IPS-18c (cell line): Measurements from ENCODE around the gene DGKI.

Experiments used
- H3K4me3 ChIP-seq: 2 replicates; pipeline ENCODE4 v1.7.0; 2013; ENCODE audit warnings: low read depth, mild to moderate bottlenecking, low read length, moderate library complexity; ENCODE audit not compliant: insufficient read depth
- H3K9me3 ChIP-seq: one replicate; pipeline ENCODE4 v1.6.1; 2013; ENCODE audit warnings: mild to moderate bottlenecking, low read length, moderate library complexity; ENCODE audit not compliant: control insufficient read depth, insufficient read depth

DGKI gene

DNA sequence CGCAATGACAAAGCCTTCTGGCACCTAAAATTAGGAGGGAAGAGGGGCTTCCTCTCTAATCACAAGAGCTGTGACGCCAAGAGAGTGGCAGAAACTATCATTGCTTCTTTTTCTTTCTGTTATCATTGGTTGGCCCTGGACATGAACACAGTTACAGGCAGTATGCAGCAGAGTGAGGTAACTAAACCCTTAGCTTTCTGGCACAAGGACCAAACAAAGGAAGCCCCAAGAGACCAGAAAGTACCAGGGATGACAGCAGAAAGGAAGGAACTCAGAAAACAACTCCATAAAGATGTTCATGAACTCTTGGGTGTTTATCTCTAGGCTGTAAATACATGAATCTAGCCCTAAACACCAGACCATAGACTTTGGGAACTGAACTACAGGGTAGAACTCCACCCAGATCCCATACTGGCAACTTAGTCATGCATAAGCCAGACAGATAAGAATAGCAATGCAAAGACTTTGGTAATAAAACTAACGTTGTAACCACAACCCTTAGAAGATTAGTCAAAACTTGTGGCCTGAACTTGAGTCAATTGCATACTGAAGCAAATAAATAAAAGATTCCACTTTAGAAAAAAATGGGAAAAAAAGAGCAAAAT lies 307.6 kb downstream of the DGKI start:
- Histone ChIP-seq H3K4me3 (no peak overlapping the region), H3K9me3 (no peaks in the 10 kb centered on the region)

GRCh38 chr7:137538361-137538762 lies 308.4 kb downstream of the DGKI start:
- Histone ChIP-seq H3K9me3 (no peaks in the 10 kb centered on the region), H3K4me3 (no peak overlapping the region)

- no peak overlapping the region for H3K4me3 ChIP-seq
- H3K9me3 ChIP-seq, result no peaks in the 10 kb centered on the region
These were observed 311.2 kb downstream of the DGKI start for GRCh38 chr7:137535579-137535978.

GRCh38 chr7:137531671-137532070 lies 315.1 kb downstream of the DGKI start:
- Histone ChIP-seq H3K4me3 (no peak overlapping the region), H3K9me3 (no peaks in the 10 kb centered on the region)

DNA sequence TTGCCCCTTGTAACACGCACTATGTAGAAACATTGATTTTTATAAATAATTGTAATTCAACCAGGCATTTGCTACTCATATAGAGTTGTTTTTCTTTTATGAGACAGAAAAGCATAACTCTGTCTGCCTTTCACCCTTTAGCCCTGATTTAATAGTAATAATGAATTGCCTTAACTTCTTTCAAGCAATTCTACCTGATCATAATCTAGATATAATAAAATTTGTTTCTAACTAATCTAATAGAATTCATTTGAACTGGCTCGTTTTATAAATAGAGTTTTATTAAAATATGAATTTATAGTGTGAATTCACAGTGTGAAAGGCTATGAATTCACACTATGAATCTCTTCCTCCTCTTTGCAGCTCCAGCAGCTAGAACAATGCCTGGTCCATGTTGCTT lies 319.1 kb downstream of the DGKI start:
- Histone ChIP-seq H3K4me3 (no peak overlapping the region), H3K9me3 (no peaks in the 10 kb centered on the region)

GRCh38 chr7:137523171-137523570 lies 323.6 kb downstream of the DGKI start:
- Histone ChIP-seq H3K9me3 (no peaks in the 10 kb centered on the region), H3K4me3 (no peak overlapping the region)

GRCh38 chr7:137521451-137521850 lies 325.3 kb downstream of the DGKI start:
- Histone ChIP-seq H3K9me3 (no peaks in the 10 kb centered on the region), H3K4me3 (no peak overlapping the region)

GRCh38 chr7:137519947-137520346 lies 326.8 kb downstream of the DGKI start:
- Histone ChIP-seq H3K4me3 (no peak overlapping the region), H3K9me3 (no peaks in the 10 kb centered on the region)

- H3K9me3 ChIP-seq, result no peaks in the 10 kb centered on the region
- no peak overlapping the region for H3K4me3 ChIP-seq
These were observed 327.5 kb downstream of the DGKI start for GRCh38 chr7:137519181-137519691.

- no peaks in the 10 kb centered on the region for H3K9me3 ChIP-seq
These were observed 333.7 kb downstream of the DGKI start for GRCh38 chr7:137513091-137513490.

DNA sequence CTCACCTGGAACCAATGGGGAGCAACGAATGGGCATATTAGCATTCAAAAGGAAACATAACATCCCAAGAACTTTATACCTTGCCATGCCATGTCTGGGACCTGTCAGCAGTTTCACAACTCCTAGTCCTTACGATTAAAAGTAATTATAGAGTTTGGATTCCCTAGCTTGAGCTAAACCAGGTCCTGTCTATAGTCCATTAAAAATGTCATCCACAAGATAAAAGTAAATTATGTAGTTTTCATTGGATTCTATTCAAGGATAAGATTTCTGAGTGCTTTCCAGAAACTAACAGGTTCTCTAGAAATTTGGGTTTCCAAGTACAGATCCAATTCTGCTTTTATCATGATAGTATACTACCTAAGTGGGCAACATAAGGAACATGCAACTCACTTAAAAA lies 339.7 kb downstream of the DGKI start:
- Histone ChIP-seq H3K4me3 (no peak overlapping the region), H3K9me3 (no peaks in the 10 kb centered on the region)

More at GRCh38 chr7:137513091-137513490, 333.7 kb downstream of the DGKI start:
- no peak overlapping the region for H3K4me3 ChIP-seq

GRCh38 chr7:137506031-137506430 lies 340.7 kb downstream of the DGKI start:
- Histone ChIP-seq H3K9me3 (no peaks in the 10 kb centered on the region), H3K4me3 (no peak overlapping the region)

DNA sequence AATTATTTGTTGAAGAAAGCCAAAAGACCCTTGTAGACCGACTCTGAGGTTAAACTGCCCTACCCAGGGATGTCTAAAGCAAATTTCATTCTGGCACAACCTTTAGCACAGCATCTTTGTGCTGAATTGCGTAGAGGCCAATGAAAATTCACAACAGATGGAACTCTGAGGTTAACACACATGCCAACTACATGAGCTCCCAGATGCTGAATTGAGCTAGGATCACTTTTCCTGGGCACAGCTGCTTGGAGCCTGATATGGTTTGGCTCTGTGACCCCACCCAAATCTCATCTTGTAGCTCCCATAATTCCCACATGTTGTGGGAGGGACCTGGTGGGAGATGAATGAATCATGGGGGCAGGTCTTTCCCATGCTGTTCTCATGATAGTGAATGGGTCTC lies 345.2 kb downstream of the DGKI start:
- no peak overlapping the region for H3K4me3 ChIP-seq
- no peaks in the 10 kb centered on the region for H3K9me3 ChIP-seq

- Histone ChIP-seq H3K9me3 (no peaks in the 10 kb centered on the region), H3K4me3 (no peak overlapping the region)
These were observed 353.9 kb downstream of the DGKI start for GRCh38 chr7:137492889-137493288.

DNA sequence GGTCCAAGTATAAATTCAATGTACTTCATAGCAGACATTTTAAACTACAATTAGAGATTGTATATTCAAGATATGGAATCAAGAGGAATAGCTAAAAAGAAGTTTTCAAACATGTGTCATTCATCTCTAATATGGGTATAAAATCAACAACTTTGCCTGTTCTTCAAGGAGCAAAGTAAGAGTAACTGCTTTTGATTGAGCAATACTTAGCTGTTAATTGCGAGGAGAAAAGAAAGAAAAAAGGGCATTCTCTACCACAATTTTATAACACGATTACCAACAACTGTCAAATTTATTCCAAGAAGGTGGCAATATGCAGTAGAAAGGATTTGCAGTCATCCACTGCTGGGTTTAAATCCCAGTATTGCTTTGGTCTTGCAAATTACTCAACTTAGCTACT lies 356.9 kb downstream of the DGKI start:
- H3K4me3 ChIP-seq, result no peak overlapping the region
- no peaks in the 10 kb centered on the region for H3K9me3 ChIP-seq

DNA sequence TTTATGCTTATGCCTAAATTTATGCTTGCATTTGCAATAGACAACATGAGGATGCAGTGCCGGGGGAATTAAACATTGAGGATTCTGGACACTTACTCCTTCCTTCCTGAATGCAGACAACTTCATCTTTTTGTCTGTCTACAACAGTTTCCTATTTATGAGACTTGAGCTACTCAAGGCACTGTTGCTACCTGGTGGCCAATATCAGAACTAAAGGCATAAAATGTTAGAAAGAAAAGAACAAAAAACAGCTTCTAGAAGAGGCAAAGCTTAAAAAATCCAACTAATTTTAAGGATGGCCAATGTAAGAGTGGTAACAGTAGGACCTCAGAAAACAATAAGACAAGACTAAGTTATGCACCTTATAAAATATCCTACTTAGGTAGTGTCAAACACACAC lies 358.7 kb downstream of the DGKI start:
- Histone ChIP-seq H3K9me3 (no peaks in the 10 kb centered on the region), H3K4me3 (no peak overlapping the region)

DNA sequence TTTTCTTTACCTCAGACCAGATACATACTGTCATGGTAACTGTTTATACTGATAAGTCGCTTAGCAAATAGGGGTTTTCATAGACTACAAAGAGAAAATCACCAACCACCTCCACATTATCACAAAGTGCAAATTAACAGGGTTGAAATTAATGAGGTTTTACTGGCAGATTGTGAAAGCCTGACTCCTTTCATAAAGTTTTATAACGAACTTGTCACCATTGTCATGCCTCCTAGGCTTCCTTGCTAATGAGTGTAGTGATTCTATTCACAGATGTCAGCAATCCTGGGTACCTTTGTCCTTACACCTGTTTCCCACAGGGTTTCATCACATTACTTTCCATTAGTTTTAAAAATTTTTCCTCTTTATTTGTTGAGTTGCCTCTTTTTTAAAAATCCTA lies 361.0 kb downstream of the DGKI start:
- Histone ChIP-seq H3K9me3 (no peaks in the 10 kb centered on the region), H3K4me3 (no peak overlapping the region)

DNA sequence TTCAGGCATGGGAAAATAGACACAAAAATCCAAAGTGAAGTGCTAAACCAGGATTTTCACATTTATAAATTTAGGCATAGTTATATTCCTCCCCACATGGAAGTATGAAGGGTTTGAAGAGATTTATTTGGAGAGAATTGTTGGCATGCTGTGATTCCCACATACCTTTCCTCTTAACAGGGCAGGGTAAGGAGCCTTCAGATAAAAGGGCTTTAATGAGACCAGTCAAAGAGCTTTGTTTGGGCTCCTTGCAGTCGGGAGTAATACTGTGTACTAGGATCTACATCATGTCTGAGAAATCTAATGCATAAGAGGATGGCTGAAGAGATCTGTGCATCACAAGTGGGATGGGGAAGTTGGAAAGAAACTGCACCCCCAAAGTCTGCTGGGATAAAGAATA lies 362.4 kb downstream of the DGKI start:
- no peaks in the 10 kb centered on the region for H3K9me3 ChIP-seq
- no peak overlapping the region for H3K4me3 ChIP-seq

DNA sequence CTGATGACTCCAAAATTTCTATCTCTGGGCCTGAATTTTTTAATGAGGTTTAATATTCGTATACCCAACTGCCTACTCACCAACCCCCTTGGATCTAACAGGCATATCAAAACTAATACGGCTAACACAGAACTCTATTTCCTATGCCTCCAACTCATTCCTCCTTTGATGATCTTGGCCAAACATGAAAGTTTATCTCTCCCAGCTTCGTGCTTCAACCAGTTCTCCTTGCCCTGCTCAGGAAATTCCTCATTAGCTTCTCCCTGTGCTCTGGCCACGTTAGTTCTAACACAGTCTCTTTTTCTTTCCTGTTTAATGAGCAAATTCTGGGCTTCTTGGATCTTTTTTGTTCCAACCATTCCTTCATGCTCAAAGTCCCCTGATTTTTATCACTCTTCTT lies 364.3 kb downstream of the DGKI start:
- Histone ChIP-seq H3K4me3 (no peak overlapping the region), H3K9me3 (no peaks in the 10 kb centered on the region)
